ENCODE measurements around the gene RET.

GRCh38 chr10:43102063-43102828 is 25.4 kb downstream of the RET start:
- TF ChIP-seq CTCF (IDR thresholded peaks at IDR 0.05) = no peak
- TF ChIP-seq POLR2A (IDR thresholded peaks at IDR 0.05) = no peak

All from thyroid gland (tissue), 4 donors.